Suprapubic skin (tissue), 4 donors: ENCODE measurements around the gene PDPR.
"Not testable (repeated sequence)": the region's sequence is repeated elsewhere in the genome, so short reads cannot be mapped to it uniquely, and the experiment has no call there.

Experiments used
- EP300 ChIP-seq: sonication (generic); formaldehyde crosslinking; IDR thresholded peaks from one replicate; pipeline ENCODE4 v1.6.1; 2017; ENCODE audit warnings: antibody characterized with exemption
- POLR2A ChIP-seq, 2 donors: fragments of 450-650 bp; IDR thresholded peaks; one replicate each; pipeline ENCODE4 v1.6.1; 2017; ENCODE audit warnings: antibody characterized with exemption in 2 of 2, mild to moderate bottlenecking in 2 of 2, moderate library complexity in 2 of 2
- POLR2AphosphoS5 ChIP-seq, 3 donors: sonication (generic); formaldehyde crosslinking; IDR thresholded peaks; one replicate each; pipeline ENCODE4 v1.6.1; 2017; ENCODE audit warnings: antibody characterized with exemption in 3 of 3
- TF ChIP-seq, protein P1 (sequence below), 2 donors: fragments of 200-600 bp in 1 of 2; fragments of 450-650 bp in 1 of 2; sonication (generic) in 1 of 2; IDR thresholded peaks; one replicate each; pipeline ENCODE4 v1.5.1; 2016 to 2019; ENCODE audit warnings: antibody characterized with exemption in 2 of 2, mild to moderate bottlenecking in 1 of 2, moderate library complexity in 1 of 2

GRCh38 chr16:70206382-70206781, 92.2 kb downstream of the PDPR start:
- TF ChIP-seq, protein P1, sequence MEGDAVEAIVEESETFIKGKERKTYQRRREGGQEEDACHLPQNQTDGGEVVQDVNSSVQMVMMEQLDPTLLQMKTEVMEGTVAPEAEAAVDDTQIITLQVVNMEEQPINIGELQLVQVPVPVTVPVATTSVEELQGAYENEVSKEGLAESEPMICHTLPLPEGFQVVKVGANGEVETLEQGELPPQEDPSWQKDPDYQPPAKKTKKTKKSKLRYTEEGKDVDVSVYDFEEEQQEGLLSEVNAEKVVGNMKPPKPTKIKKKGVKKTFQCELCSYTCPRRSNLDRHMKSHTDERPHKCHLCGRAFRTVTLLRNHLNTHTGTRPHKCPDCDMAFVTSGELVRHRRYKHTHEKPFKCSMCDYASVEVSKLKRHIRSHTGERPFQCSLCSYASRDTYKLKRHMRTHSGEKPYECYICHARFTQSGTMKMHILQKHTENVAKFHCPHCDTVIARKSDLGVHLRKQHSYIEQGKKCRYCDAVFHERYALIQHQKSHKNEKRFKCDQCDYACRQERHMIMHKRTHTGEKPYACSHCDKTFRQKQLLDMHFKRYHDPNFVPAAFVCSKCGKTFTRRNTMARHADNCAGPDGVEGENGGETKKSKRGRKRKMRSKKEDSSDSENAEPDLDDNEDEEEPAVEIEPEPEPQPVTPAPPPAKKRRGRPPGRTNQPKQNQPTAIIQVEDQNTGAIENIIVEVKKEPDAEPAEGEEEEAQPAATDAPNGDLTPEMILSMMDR (IDR thresholded peaks at IDR 0.05): not testable (repeated sequence)
- not testable (repeated sequence) for TF ChIP-seq POLR2A (IDR thresholded peaks at IDR 0.05); EP300; POLR2AphosphoS5 (IDR thresholded peaks at IDR 0.05)
